ENCODE measurements around the gene TXNDC16.

The TXNDC16 gene

DNA sequence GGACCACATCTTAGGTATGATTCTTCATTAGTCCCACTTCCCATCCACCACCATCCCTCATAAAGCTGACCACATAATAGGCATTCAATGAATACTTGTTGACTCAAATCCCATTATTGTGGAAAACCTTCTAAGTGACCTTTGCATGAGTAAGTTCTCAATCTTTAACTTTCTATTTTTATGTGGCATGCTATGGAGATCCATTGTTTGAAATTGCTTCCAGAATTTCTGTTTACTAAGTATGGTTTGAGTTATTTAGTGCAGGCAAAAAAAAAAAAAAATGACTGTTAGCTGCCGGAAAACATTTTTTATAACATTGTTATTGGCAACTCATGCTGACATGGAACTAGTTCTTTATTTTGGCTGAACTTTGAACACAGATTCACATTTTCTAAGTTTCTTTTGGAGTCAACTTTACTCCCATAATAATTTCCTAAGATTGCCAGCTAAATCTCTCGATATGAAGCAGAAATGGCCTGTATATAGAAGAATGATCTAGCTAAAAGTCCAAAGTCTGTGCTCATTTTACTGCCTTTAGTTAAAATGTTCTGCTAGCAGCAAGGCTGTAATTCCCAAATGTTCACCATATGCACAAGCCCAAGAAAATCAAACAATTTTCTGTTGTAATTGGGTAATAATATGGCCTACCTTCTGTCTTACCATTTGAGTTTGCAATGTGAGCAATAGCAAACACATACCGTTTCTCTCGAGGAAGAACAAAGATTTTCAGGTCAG lies 160.3 kb downstream of the TXNDC16 start:
- H3K4me3 ChIP-seq (ENCODE audit: low read depth in 1 of 2, low read length in 1 of 2), result no peak overlapping the region
- H3K9me3 ChIP-seq, result no peaks in the 10 kb centered on the region
- H3K27ac ChIP-seq, result no peak overlapping the region
- peaks cover 12 to 16% of the 10 kb centered on the region in 2 experiments for H3K4me1 ChIP-seq (ENCODE audit: control insufficient read depth in 1 of 2, insufficient read depth in 1 of 2, low read depth in 1 of 2, low read length in 1 of 2)
- H3K36me3 ChIP-seq, result no peaks in the 10 kb centered on the region
- no peaks in the 10 kb centered on the region for H3K27me3 ChIP-seq
- TF ChIP-seq CTCF (IDR thresholded peaks at IDR 0.05), result no peak
